Gastroesophageal sphincter (tissue), 4 donors: ENCODE results near the gene ZNF638. TPM values are rescaled to one million over a fixed set of nuclear protein-coding genes. Genes with fewer than 3 reads are reported as not detected.

ENCODE experiments used
- ATAC-seq: fragments of 150-250 bp; one replicate; pipeline ENCODE4 v1.9.1; 2016; ENCODE audit warnings: mild to moderate bottlenecking, moderate library complexity
- H3K27ac ChIP-seq, 4 donors: fragments of 200-600 bp; sonication (generic) in 3 of 4; 1 replicate in 3 of 4; 2 replicates in 1 of 4; pipeline ENCODE4 v1.5.1; 2016 to 2019
- H3K27me3 ChIP-seq: fragments of 200-600 bp; sonication (generic); one replicate; pipeline ENCODE4 v1.5.1; 2019
- H3K36me3 ChIP-seq, 2 donors: fragments of 200-600 bp; sonication (generic); one replicate each; pipeline ENCODE4 v1.5.1; 2019; ENCODE audit warnings: control low read depth in 1 of 2
- H3K4me1 ChIP-seq, 3 donors: fragments of 200-600 bp; sonication (generic); 1 replicate in 2 of 3; 2 replicates in 1 of 3; pipeline ENCODE4 v1.5.1; 2016 to 2019; ENCODE audit warnings: control low read depth in 2 of 3
- H3K4me3 ChIP-seq, 2 donors: fragments of 200-600 bp; sonication (generic); one replicate each; pipeline ENCODE4 v1.5.1; 2019; ENCODE audit warnings: mild to moderate bottlenecking in 1 of 2, moderate library complexity in 1 of 2
- H3K9me3 ChIP-seq, 3 donors: fragments of 200-600 bp; sonication (generic); one replicate each; pipeline ENCODE4 v1.5.1; 2017 to 2019; ENCODE audit warnings: control low read depth in 2 of 3
- CTCF ChIP-seq, 4 experiments: fragments of 200-600 bp in 2 of 4; fragments of 450-650 bp in 2 of 4; sonication (generic) in 1 of 4; IDR thresholded peaks; one replicate each; pipeline ENCODE4 v1.5.1; 2017 to 2019; ENCODE audit warnings: antibody characterized with exemption in 4 of 4, mild to moderate bottlenecking in 2 of 4, moderate library complexity in 2 of 4
- EP300 ChIP-seq: sonication (generic); formaldehyde crosslinking; IDR thresholded peaks from one replicate; pipeline ENCODE4 v1.6.1; 2017; ENCODE audit warnings: antibody characterized with exemption, mild to moderate bottlenecking
- POLR2A ChIP-seq, 2 donors: fragments of 450-650 bp; IDR thresholded peaks; one replicate each; pipeline ENCODE4 v1.6.1; 2017; ENCODE audit warnings: antibody characterized with exemption in 2 of 2, mild to moderate bottlenecking in 2 of 2, moderate library complexity in 1 of 2
- POLR2AphosphoS5 ChIP-seq: sonication (generic); formaldehyde crosslinking; IDR thresholded peaks from one replicate; pipeline ENCODE4 v1.6.1; 2017; ENCODE audit warnings: antibody characterized with exemption
- WGBS, 2 donors: methylation state at CpG; one replicate each; pipeline ENCODE4 v1.1.5; 2018; ENCODE audit warnings: low coverage in 1 of 2; 5-methylcytosine and 5-hydroxymethylcytosine counted together
- total RNA-seq, 4 donors: library from RNA; depleted of rRNA; stranded (reverse); fragments of >200 nt; gene quantifications; one replicate each; pipeline ENCODE4 v1.1.0, GENCODE V29; 2016

The ZNF638 gene
- total RNA-seq, 4 donors from 2014 or later, result 80.7 to 223 (median 122) TPM

DNA sequence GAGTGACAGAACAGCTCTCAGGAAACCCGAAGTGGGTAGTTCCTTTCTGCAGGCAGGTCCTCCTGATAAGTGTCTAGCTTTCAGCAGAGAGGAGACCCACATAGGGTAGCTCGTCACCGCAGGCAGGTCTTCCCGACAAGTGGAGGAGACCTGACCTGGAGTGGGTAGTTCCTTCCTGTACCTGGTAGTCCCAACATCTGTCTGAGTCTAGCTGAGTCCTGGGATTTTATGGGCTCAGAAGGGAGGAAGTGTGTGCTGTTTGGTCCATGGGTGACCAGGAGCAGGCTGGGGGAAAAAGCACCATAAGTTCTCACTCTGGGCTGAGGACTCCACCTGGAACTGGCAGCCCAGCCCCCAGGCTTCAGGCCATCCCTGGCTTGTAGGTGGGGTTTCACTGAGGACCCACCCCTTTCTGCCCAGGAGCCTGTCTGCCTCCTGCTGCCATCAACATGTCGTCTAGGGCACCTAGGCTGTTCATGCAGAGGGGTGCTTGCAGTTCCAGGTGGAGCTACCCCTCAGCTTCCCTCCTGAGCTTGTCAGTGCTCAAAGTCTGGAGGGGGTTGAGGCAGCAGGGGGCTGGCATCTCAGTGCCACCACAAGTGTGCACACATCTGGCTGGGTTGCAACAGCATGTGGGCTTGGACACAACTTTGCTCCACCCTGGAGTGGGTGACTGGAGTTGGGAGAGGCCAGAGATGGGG is 131.2 kb downstream of the ZNF638 start:
- WGBS, 2 donors, result 90 to 100% methylated on average over 2 to 3 of the region's 5 CpGs
- Histone ChIP-seq H3K4me1 (peaks cover 6 to 76% (median 9%) of the 10 kb centered on the region in 3 donors), H3K4me3 (no peak overlapping the region), H3K9me3 (no peaks in the 10 kb centered on the region), H3K36me3 (no peaks in the 10 kb centered on the region), H3K27ac (no peak overlapping the region), H3K27me3 (peaks cover 9% of the 10 kb centered on the region)
- TF ChIP-seq POLR2A (IDR thresholded peaks at IDR 0.05) (no peak), POLR2AphosphoS5 (no peak), CTCF (IDR thresholded peaks at IDR 0.05) (no peak), EP300 (no peak)
- no peak for ATAC-seq

DNA sequence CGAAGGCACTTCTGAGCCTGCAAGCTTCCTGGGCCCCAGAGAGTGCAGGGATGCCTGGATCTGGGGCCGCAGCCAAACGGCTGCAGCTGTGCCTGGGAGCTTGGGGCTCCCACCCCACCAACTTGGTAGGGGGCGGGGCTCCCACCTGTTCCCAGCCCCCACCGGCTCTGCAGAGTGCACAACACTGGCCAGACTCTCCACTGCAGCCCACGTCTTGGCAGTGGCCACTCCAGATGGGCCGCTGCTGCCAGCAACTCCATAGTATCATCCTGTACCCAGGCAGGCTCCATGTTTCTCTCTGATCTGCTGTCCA is 131.7 kb downstream of the ZNF638 start:
- Histone ChIP-seq H3K27ac (no peak overlapping the region), H3K4me1 (peaks cover 2 to 75% (median 7%) of the 10 kb centered on the region in 3 donors), H3K27me3 (peaks cover 9% of the 10 kb centered on the region), H3K36me3 (no peaks in the 10 kb centered on the region), H3K4me3 (no peak overlapping the region), H3K9me3 (no peaks in the 10 kb centered on the region)
- TF ChIP-seq CTCF (IDR thresholded peaks at IDR 0.05) (no peak), POLR2A (IDR thresholded peaks at IDR 0.05) (no peak), EP300 (no peak), POLR2AphosphoS5 (no peak)
- 80% methylated on average over 1 of the region's 7 CpGs; no CpG with 5 or more reads in 1 of the 2 donors for WGBS, 2 donors
- ATAC-seq, result no peak

- TF ChIP-seq EP300, result no peak
- no peak for TF ChIP-seq CTCF (IDR thresholded peaks at IDR 0.05)
- TF ChIP-seq POLR2A (IDR thresholded peaks at IDR 0.05), result no peak
- TF ChIP-seq POLR2AphosphoS5, result no peak
- Histone ChIP-seq H3K9me3 (no peaks in the 10 kb centered on the region), H3K36me3 (no peaks in the 10 kb centered on the region), H3K27me3 (peaks cover 9% of the 10 kb centered on the region), H3K4me1 (peaks cover 0 to 75% (median 6%) of the 10 kb centered on the region in 3 donors), H3K4me3 (no peak overlapping the region), H3K27ac (no peak overlapping the region)
- ATAC-seq, result no peak
- WGBS, 2 donors, result 86 to 93% methylated on average over 6 of the region's 6 CpGs
Measured at GRCh38 chr2:71464389-71464788, 132.8 kb downstream of the ZNF638 start.

- H3K27ac ChIP-seq, result no peak overlapping the region
- H3K4me1 ChIP-seq, result peaks cover 0 to 71% (median 6%) of the 10 kb centered on the region in 3 donors
- no peaks in the 10 kb centered on the region for H3K36me3 ChIP-seq
- H3K4me3 ChIP-seq, result no peak overlapping the region
- peaks cover 9% of the 10 kb centered on the region for H3K27me3 ChIP-seq
- TF ChIP-seq POLR2A (IDR thresholded peaks at IDR 0.05) (no peak), POLR2AphosphoS5 (no peak), EP300 (no peak), CTCF (IDR thresholded peaks at IDR 0.05) (no peak)
- ATAC-seq, result no peak
- 51 to 70% methylated on average over 3 to 10 of the region's 11 CpGs for WGBS, 2 donors
- H3K9me3 ChIP-seq, result no peaks in the 10 kb centered on the region
Measured at GRCh38 chr2:71465356-71465755, 133.8 kb downstream of the ZNF638 start.

DNA sequence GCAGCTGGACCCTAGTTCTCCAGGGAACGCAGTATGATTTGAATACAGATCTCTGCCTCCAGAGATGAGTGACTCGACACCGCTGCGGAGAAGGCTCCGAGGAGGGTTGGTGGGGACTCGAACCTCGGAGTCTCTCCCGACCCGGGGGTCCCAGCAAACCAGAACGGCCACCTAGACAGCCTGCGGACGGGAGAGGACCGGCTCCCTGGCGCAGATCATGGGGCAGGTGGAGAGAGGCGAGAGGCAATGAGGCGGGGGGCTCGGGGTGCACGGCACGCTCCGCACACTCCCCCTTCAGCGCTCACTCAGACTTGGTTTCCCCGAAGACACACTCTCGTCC is 134.3 kb downstream of the ZNF638 start:
- TF ChIP-seq CTCF (IDR thresholded peaks at IDR 0.05) (no peak), POLR2A (IDR thresholded peaks at IDR 0.05) (no peak), POLR2AphosphoS5 (no peak), EP300 (no peak)
- H3K27ac ChIP-seq, result peak overlapping the region in 2 of 4 donors; percentile 73 to 79
- no peak for ATAC-seq
- H3K9me3 ChIP-seq, result no peaks in the 10 kb centered on the region
- 24 to 60% methylated on average over 1 to 19 of the region's 23 CpGs for WGBS, 2 donors
- H3K4me1 ChIP-seq, result peaks cover 0 to 66% (median 6%) of the 10 kb centered on the region in 3 donors
- no peaks in the 10 kb centered on the region for H3K36me3 ChIP-seq
- H3K4me3 ChIP-seq, result peak overlapping the region; percentile 73 to 85
- peaks cover 9% of the 10 kb centered on the region for H3K27me3 ChIP-seq
